KBM-7 (cell line): ENCODE measurements around the gene PHLPP1.

ENCODE experiments used
- DNase-seq: peaks from one replicate; pipeline ENCODE4 v3.0.0-alpha.2; 2015
- in situ Hi-C: fragments of 300-500 bp; cut with MboI; formaldehyde crosslinking; loops from 2 replicates; pipeline ENCODE4 v1.14.3; 2020; ENCODE audit warnings: low sequenced_read_pairs, low pct_unique_long_range_greater_than_20kb, mixed read lengths

PHLPP1 gene

GRCh38 chr18:62829936-62830335, 114.6 kb downstream of the PHLPP1 start:
- in situ Hi-C loops, result no loop called here
- no peak for DNase-seq

- DNase-seq, result peak; percentile 53
- in situ Hi-C loops, result no loop called here
Measured at GRCh38 chr18:62832282-62832681, 116.9 kb downstream of the PHLPP1 start.

- DNase-seq, result no peak
- in situ Hi-C loops, result no loop called here
Measured at GRCh38 chr18:62833494-62833893, 118.2 kb downstream of the PHLPP1 start.

GRCh38 chr18:62834715-62835114, 119.4 kb downstream of the PHLPP1 start:
- DNase-seq, result no peak
- in situ Hi-C loops, result no loop called here

- in situ Hi-C loops, result no loop called here
Measured at GRCh38 chr18:62837011-62837410, 121.7 kb downstream of the PHLPP1 start.

GRCh38 chr18:62838475-62839098, 123.2 kb downstream of the PHLPP1 start:
- in situ Hi-C loops, result no loop called here
- DNase-seq, result no peak

More at GRCh38 chr18:62837011-62837410, 121.7 kb downstream of the PHLPP1 start:
- DNase-seq, result no peak

GRCh38 chr18:62839874-62840713, 124.8 kb downstream of the PHLPP1 start:
- in situ Hi-C loops, result no loop called here
- DNase-seq, result no peak

GRCh38 chr18:62841405-62841804, 126.1 kb downstream of the PHLPP1 start:
- in situ Hi-C loops, result no loop called here
- DNase-seq, result no peak

- DNase-seq, result no peak
- in situ Hi-C loops, result no loop called here
Measured at GRCh38 chr18:62842898-62843297, 127.6 kb downstream of the PHLPP1 start.

- DNase-seq, result no peak
- in situ Hi-C loops, result no loop called here
Measured at GRCh38 chr18:62844850-62845643, 129.7 kb downstream of the PHLPP1 start.

GRCh38 chr18:62846313-62846712, 131.0 kb downstream of the PHLPP1 start:
- in situ Hi-C loops, result no loop called here

GRCh38 chr18:62847081-62847480, 131.7 kb downstream of the PHLPP1 start:
- in situ Hi-C loops, result no loop called here

More at GRCh38 chr18:62846313-62846712, 131.0 kb downstream of the PHLPP1 start:
- DNase-seq, result no peak

GRCh38 chr18:62848946-62849345, 133.6 kb downstream of the PHLPP1 start:
- in situ Hi-C loops, result no loop called here
- DNase-seq, result no peak

More at GRCh38 chr18:62847081-62847480, 131.7 kb downstream of the PHLPP1 start:
- no peak for DNase-seq

GRCh38 chr18:62850619-62851306, 135.4 kb downstream of the PHLPP1 start:
- in situ Hi-C loops, result no loop called here
- DNase-seq, result no peak

- DNase-seq, result no peak
Measured at GRCh38 chr18:62852851-62853250, 137.5 kb downstream of the PHLPP1 start.

GRCh38 chr18:62856294-62856693, 141.0 kb downstream of the PHLPP1 start:
- in situ Hi-C loops, result no loop called here
- DNase-seq, result no peak

More at GRCh38 chr18:62852851-62853250, 137.5 kb downstream of the PHLPP1 start:
- in situ Hi-C loops, result no loop called here

- in situ Hi-C loops, result no loop called here
- DNase-seq, result no peak
Measured at GRCh38 chr18:62857263-62857976, 142.1 kb downstream of the PHLPP1 start.

GRCh38 chr18:62860062-62860461, 144.7 kb downstream of the PHLPP1 start:
- in situ Hi-C loops, result no loop called here
- DNase-seq, result no peak

- no peak for DNase-seq
- in situ Hi-C loops, result no loop called here
Measured at GRCh38 chr18:62862466-62862865, 147.1 kb downstream of the PHLPP1 start.
